ENCODE measurements around the gene RAB3A. TPM values are rescaled to one million over a fixed set of nuclear protein-coding genes. Genes with fewer than 3 reads are reported as not detected.

Gene RAB3A
- total and polyA plus RNA-seq, 9 of the 15 experiments (the other 6 are each of a cell fraction or from before 2014, with no cell fraction given), result 0.17 to 5.1 (median 0.90) TPM; not detected in 1

DNA sequence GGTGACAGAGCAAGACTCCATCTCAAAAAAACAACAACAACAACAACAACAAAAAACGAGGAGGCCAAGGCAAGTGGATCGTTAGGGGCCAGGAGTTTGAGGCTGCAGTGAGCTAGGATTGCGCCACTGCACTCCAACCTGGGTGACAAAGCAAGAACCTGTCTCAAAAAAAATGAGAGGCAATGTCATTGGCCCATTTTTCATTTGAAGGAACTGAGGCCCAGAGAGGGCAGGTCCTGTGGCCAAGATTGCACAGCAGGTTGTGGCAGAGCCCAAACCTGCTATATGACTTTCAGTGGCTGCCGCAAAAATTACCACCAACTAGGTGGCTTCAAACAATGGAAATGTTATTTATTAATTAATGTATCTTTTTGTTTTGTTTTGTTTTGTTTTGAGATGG is 45.4 kb downstream of the RAB3A start (continued):
- peak; percentile 88 for TF ChIP-seq CEBPB (tag; IDR thresholded peaks at IDR 0.05)
- peak; percentile 36 to 57; a peak in 1 of 4 replicates for TF ChIP-seq KDM1A (IDR thresholded peaks at IDR 0.05)
- 0 out of 2 replicates have a peak, but pooled peaks have one; percentile 69 for TF ChIP-seq HDAC2 (IDR thresholded peaks at IDR 0.05)
- no peak for TF ChIP-seq TFAM (CRISPR knock-in tag; conservative IDR thresholded peaks at IDR 0.05)

DNA sequence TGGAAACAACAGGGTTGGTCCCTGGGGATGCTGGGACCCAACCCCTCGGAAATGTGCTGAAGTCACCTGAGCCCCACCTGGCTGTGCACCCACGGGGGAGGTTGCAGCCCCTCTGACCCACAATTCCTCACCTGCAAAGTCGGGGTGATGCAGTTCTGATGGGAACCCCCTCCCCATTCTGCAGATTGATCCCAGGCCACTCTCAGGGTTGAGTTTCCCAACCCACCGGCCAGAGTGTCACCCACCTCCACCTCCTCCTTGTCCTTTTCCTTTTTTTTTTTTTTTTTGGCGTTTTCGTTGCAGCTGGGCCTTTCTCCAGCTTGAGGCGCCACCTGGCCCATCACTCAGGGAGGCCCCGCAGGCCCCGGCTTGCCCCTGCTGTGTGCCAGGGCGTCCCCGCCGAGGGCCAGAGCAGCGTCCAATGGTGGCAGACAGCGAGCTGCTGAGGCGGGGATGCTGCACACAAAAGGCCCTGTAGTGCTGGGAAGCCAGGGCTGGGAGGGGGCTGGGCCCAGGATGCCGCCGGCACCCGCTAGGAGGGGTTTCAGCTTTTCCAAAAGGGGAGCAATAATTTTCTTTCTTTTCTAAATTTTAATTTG is 46.3 kb downstream of the RAB3A start:
- H2AFZ ChIP-seq (ENCODE audit: low read depth, low read length), result no peak overlapping the region
- no peak overlapping the region for H3K4me3 ChIP-seq
- POLR2A ChIA-PET, result interaction anchor here (0.9 to 1.0 kb wide), 2 partner anchors 23 to 34 kb away, joined by 3 read pairs; no protein-coding TSS in a partner anchor
- FAIRE-seq, result no peak
- H3K9me3 ChIP-seq (replicated peaks; ENCODE audit: control insufficient read depth, insufficient read depth, low read depth, low read length), result no peaks in the 10 kb centered on the region
- no TSS peak for BruUV-seq (replicated peaks)
- peaks cover 65% of the 10 kb centered on the region for H3K79me2 ChIP-seq (ENCODE audit: control insufficient read depth, insufficient read depth, low read length)
- in situ Hi-C loops (cut with MboI) (no loop called here), intact Hi-C loops (cut with micrococcal nuclease) (loop anchor here (1.0 to 10.0 kb wide), 3 partner anchors 44 to 213 kb away; no protein-coding TSS in a partner anchor)
- DNase-seq (ENCODE audit: extremely low read depth in 1 of 4, low spot score in 3 of 4), result no peak
- peaks cover 53% of the 10 kb centered on the region; the same call in 2 of the 3 replicates for H3K36me3 ChIP-seq (ENCODE audit: control insufficient read depth, insufficient read depth, low read length)
- peaks cover 23% of the 10 kb centered on the region for H4K20me1 ChIP-seq (replicated peaks; ENCODE audit: control insufficient read depth, insufficient read depth, low read length)
- H3K9me1 ChIP-seq (ENCODE audit: control insufficient read depth, insufficient read depth, low read length), result peaks cover 3% of the 10 kb centered on the region
- ATAC-seq, result no peak
- peak overlapping the region in 1 of 2 experiments; percentile 86; a peak in 2 of 4 replicates for H3K9ac ChIP-seq (ENCODE audit: insufficient read depth in 1 of 2, low read depth in 2 of 2, low read length in 2 of 2)
- WGBS (ENCODE audit: insufficient coverage, low coverage, missing lambda C conversion rate), result 35% methylated on average over 14 of the region's 18 CpGs
- H3K27ac ChIP-seq (ENCODE audit: extremely low read depth, low read depth, low read length), result peak overlapping the region; percentile 25; the same call in 1 of the 3 replicates
- CTCF ChIA-PET (ENCODE audit: low intra/inter-chr PET ratio), result interaction anchor here (0.6 to 1.1 kb wide), 3 partner anchors 11 to 95 kb away, joined by 3 to 5 read pairs (median 4); no protein-coding TSS in a partner anchor
- H3K4me1 ChIP-seq (replicated peaks in 1 of 2; ENCODE audit: control insufficient read depth in 2 of 2, insufficient read depth in 2 of 2, low read length in 2 of 2), result peaks cover 42 to 79% of the 10 kb centered on the region in 2 experiments
- no peaks in the 10 kb centered on the region for H3K27me3 ChIP-seq (ENCODE audit: control insufficient read depth in 2 of 2, insufficient read depth in 2 of 2, low read length in 2 of 2)
- peak overlapping the region; percentile 64 for H3K4me2 ChIP-seq (ENCODE audit: insufficient read depth, low read length)
- TF ChIP-seq PYGO2 (tag; IDR thresholded peaks at IDR 0.05) (no peak), HNRNPLL (IDR thresholded peaks at IDR 0.05; ENCODE audit: low read depth, low read length, poor library complexity, severe bottlenecking) (peak; percentile 12), ZNF436 (CRISPR knock-in tag; IDR thresholded peaks at IDR 0.05) (no peak), KDM1A (IDR thresholded peaks at IDR 0.05) (peak in 1 of 2 experiments; percentile 5; a peak in 1 of 4 replicates), SUPT5H (IDR thresholded peaks at IDR 0.05) (no peak), ZNF431 (CRISPR knock-in tag; IDR thresholded peaks at IDR 0.05) (no peak), ZNF143 (CRISPR knock-in tag; IDR thresholded peaks at IDR 0.05) (peak; percentile 43; the same call in 1 of the 2 replicates), EGR1 (conservative IDR thresholded peaks at IDR 0.05) (0 out of 2 replicates have a peak, but pooled peaks have one; percentile 16), ZKSCAN1 (IDR thresholded peaks at IDR 0.05; ENCODE audit: low read depth, low read length) (no peak), BCOR (IDR thresholded peaks at IDR 0.05) (peak; percentile 59), NR2C2 (CRISPR knock-in tag; IDR thresholded peaks at IDR 0.05) (no peak), NR2C2 (tag; IDR thresholded peaks at IDR 0.05) (0 out of 2 replicates have a peak, but pooled peaks have one; percentile 48), RBFOX2 (IDR thresholded peaks at IDR 0.05; ENCODE audit: low read depth, low read length) (peak; percentile 49; the same call in 1 of the 2 replicates), TAL1 (IDR thresholded peaks at IDR 0.05) (no peak)
- TF ChIP-seq, protein P1, sequence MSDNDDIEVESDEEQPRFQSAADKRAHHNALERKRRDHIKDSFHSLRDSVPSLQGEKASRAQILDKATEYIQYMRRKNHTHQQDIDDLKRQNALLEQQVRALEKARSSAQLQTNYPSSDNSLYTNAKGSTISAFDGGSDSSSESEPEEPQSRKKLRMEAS (CRISPR knock-in tag; IDR thresholded peaks at IDR 0.05), result peak; percentile 48; the same call in 1 of the 2 replicates
- TF ChIP-seq, protein P2, sequence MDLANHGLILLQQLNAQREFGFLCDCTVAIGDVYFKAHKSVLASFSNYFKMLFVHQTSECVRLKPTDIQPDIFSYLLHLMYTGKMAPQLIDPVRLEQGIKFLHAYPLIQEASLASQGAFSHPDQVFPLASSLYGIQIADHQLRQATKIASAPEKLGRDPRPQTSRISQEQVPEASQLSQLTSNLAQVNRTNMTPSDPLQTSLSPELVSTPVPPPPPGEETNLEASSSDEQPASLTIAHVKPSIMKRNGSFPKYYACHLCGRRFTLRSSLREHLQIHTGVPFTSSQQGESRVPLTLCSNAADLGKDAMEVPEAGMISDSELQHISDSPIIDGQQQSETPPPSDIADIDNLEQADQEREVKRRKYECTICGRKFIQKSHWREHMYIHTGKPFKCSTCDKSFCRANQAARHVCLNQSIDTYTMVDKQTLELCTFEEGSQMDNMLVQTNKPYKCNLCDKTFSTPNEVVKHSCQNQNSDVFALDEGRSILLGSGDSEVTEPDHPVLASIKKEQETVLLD (IDR thresholded peaks at IDR 0.05), result no peak
- TF ChIP-seq, protein P3, sequence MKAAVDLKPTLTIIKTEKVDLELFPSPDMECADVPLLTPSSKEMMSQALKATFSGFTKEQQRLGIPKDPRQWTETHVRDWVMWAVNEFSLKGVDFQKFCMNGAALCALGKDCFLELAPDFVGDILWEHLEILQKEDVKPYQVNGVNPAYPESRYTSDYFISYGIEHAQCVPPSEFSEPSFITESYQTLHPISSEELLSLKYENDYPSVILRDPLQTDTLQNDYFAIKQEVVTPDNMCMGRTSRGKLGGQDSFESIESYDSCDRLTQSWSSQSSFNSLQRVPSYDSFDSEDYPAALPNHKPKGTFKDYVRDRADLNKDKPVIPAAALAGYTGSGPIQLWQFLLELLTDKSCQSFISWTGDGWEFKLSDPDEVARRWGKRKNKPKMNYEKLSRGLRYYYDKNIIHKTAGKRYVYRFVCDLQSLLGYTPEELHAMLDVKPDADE (conservative IDR thresholded peaks at IDR 0.05; ENCODE audit: control insufficient read depth, low read depth, low read length), result 0 out of 2 replicates have a peak, but pooled peaks have one; percentile 26
